NT2/D1 (cell line): ENCODE results near the gene TPCN2.

Source experiments
- DNase-seq: peaks from one replicate; pipeline ENCODE4 v3.0.0-alpha.2; 2011; ENCODE audit warnings: low read depth, low spot score
- H3K27me3 ChIP-seq: 2 replicates; pipeline ENCODE4 v1.6.0; 2011; ENCODE audit warnings: mild to moderate bottlenecking; ENCODE audit not compliant: insufficient read length, insufficient read depth
- H3K36me3 ChIP-seq: 2 replicates; pipeline ENCODE4 v1.6.1; 2011; ENCODE audit warnings: mild to moderate bottlenecking, low read length, mixed read lengths; ENCODE audit not compliant: insufficient read depth, insufficient read length
- H3K4me1 ChIP-seq: 2 replicates; pipeline ENCODE4 v1.5.1; 2011; ENCODE audit not compliant: insufficient read depth, insufficient read length
- H3K4me3 ChIP-seq: 2 replicates; pipeline ENCODE4 v1.5.1; 2011; ENCODE audit warnings: low read depth; ENCODE audit not compliant: insufficient read length
- H3K9ac ChIP-seq: 2 replicates; pipeline ENCODE4 v1.6.0; 2011; ENCODE audit warnings: low read depth; ENCODE audit not compliant: insufficient read length
- H3K9me3 ChIP-seq: 2 replicates; pipeline ENCODE4 v1.5.1; 2011; ENCODE audit warnings: mild to moderate bottlenecking, low read length; ENCODE audit not compliant: insufficient read depth
- SUZ12 ChIP-seq: IDR thresholded peaks from 2 replicates; pipeline ENCODE4 v1.6.1; 2011; ENCODE audit not compliant: insufficient read length, insufficient read depth; ENCODE audit errors: extremely low read depth
- YY1 ChIP-seq: IDR thresholded peaks from 2 replicates; pipeline ENCODE4 v1.6.1; 2011; ENCODE audit not compliant: insufficient read length, insufficient read depth
- ZNF274 ChIP-seq: IDR thresholded peaks from 2 replicates; pipeline ENCODE4 v1.6.1; 2011; ENCODE audit warnings: mild to moderate bottlenecking, low read depth, low read length

Gene TPCN2

DNA sequence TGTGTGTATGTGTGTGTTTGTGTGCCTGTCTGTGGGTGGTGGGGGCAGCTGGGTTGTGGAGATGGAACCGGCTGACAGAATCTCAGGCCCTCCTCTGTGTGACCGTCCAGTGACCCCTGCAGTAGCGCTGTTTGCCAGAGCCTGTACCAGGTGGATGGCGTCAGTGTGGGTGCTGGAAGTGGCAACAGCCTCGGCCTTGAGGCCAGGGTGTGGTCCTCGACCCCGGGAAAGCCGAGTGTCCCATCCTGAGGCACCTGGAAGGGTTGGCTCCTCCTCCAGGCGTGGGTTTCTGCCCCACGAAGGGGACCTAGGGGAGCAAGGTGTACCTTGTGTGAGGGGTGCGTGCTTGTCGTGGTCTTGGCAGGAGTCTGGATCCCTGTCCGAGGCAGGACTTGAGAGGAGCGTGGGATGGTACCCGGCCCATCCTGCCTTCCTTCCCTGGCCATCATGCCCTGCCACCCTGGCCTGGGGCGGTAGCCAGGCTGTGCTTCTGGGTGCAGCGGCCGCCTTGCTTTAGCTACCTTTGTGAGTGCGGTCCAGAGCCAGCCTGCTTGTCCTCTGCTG lies 16.5 kb downstream of the TPCN2 start:
- H3K4me1 ChIP-seq: peaks cover 5% of the 10 kb centered on the region
- H3K4me3 ChIP-seq: no peak overlapping the region
- TF ChIP-seq ZNF274 (no peak), YY1 (no peak), SUZ12 (no peak)
- H3K27me3 ChIP-seq: no peaks in the 10 kb centered on the region
- no peak overlapping the region for H3K9ac ChIP-seq
- H3K9me3 ChIP-seq: no peaks in the 10 kb centered on the region
- peaks cover 69% of the 10 kb centered on the region for H3K36me3 ChIP-seq
- no peak for DNase-seq

DNA sequence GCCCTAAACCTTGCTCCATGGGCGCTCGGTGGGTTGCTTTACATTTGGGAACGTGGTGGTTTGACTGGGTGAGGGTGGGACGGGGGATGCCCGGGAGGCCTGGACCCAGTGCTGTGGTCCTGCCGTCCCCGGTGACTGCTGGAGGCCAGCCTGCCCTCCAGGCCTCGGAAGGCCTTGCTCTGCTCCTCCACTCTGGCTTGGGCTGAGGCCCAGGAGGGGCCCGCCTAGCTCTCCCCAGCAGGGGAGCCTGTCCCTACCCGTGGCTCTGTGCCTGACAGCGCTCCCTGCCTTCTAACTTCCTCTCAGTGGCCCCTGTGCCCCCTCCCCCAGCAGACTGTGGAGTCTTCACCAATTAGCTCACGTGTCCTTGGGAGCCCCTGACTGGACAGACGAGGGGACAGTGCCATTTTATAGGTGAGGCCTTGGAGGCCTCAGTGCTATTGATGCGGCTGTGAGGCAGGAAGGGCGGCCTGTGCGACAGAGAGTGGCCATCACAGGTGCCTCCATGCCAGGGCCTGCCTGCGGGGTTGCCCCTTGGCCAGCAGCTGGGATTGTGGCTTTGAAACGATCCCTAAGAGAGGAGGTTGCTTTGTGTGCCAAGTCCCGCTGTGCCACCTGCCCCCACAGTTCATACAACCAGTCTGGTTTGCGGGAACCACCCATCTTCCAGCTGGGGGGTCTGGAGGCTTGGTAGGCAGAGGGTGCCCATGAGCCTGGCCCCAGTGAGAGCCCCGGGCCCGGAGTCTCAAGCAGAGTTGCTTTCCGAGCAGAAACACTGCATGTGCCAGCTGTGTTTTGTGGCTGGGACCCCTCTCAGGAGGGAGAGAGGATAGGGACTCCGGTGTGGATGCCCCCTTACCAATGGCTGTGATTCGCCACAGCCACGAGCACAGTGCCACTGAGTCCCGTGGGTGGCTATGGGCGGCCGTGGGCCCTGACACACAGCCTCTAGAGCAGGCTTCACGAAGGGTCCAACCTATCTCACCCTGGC lies 17.7 kb downstream of the TPCN2 start:
- no peak for DNase-seq
- no peaks in the 10 kb centered on the region for H3K9me3 ChIP-seq
- TF ChIP-seq ZNF274 (no peak), YY1 (no peak), SUZ12 (no peak)
- H3K36me3 ChIP-seq: peaks cover 68% of the 10 kb centered on the region
- no peaks in the 10 kb centered on the region for H3K27me3 ChIP-seq
- H3K9ac ChIP-seq: no peak overlapping the region
- peaks cover 3% of the 10 kb centered on the region for H3K4me1 ChIP-seq
- no peak overlapping the region for H3K4me3 ChIP-seq

DNA sequence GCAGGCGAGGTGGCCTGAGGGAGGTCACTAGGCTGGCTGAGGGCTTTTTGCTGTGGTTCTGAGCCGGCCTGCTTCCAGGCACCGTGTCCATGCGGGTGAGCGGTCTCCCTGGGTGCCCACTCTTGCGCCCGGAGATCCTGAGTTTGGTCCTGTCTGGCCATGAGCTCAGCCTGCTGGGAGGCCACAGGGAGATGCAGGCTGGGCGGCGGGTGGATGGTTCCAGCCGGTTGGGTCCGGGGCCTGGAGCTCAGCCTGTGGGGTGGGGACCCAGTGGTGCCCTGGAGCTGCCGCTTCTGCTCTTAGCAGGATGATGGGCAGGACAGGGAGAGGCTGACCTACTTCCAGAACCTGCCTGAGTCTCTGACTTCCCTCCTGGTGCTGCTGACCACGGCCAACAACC lies 18.5 kb downstream of the TPCN2 start:
- no peak overlapping the region for H3K4me3 ChIP-seq
- TF ChIP-seq ZNF274 (no peak), SUZ12 (no peak), YY1 (no peak)
- peaks cover 70% of the 10 kb centered on the region for H3K36me3 ChIP-seq
- no peak overlapping the region for H3K9ac ChIP-seq
- no peak for DNase-seq
- H3K4me1 ChIP-seq: peaks cover 3% of the 10 kb centered on the region
- H3K9me3 ChIP-seq: no peaks in the 10 kb centered on the region
- H3K27me3 ChIP-seq: no peaks in the 10 kb centered on the region

- peaks cover 72% of the 10 kb centered on the region for H3K36me3 ChIP-seq
- H3K9me3 ChIP-seq: no peaks in the 10 kb centered on the region
- H3K4me3 ChIP-seq: no peak overlapping the region
- TF ChIP-seq ZNF274 (no peak), YY1 (no peak), SUZ12 (no peak)
- H3K27me3 ChIP-seq: no peaks in the 10 kb centered on the region
- H3K9ac ChIP-seq: no peak overlapping the region
- DNase-seq: no peak
- peaks cover 4% of the 10 kb centered on the region for H3K4me1 ChIP-seq
Measured at GRCh38 chr11:69071086-69071800, 22.5 kb downstream of the TPCN2 start.

GRCh38 chr11:69071956-69072355 lies 23.2 kb downstream of the TPCN2 start:
- TF ChIP-seq YY1 (no peak), ZNF274 (no peak), SUZ12 (no peak)
- H3K4me3 ChIP-seq: no peak overlapping the region

DNA sequence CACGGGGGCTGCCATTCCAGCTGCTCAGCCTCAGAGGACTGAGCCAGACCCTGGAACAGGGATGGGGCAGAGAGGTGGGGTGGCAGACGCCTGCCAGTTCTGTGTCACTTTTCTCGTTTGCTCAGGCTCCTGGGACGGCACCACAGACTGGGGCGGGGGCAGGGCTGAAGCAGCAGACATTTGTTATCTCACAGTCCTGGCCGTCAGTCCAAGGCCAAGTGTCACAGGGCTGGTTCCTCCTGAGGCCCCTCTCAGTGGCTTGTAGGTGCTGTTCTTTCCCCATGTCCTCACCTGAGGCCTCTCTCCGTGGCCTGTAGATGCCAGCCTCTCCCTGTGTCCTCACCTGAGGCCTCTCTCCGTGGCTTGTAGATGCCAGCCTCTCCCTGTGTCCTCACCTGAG lies 24.7 kb downstream of the TPCN2 start:
- Histone ChIP-seq H3K9ac (no peak overlapping the region), H3K4me1 (peaks cover 4% of the 10 kb centered on the region), H3K27me3 (no peaks in the 10 kb centered on the region), H3K36me3 (peaks cover 68% of the 10 kb centered on the region), H3K4me3 (no peak overlapping the region), H3K9me3 (no peaks in the 10 kb centered on the region)
- TF ChIP-seq SUZ12 (no peak), YY1 (no peak), ZNF274 (no peak)
- no peak for DNase-seq

More at GRCh38 chr11:69071956-69072355, 23.2 kb downstream of the TPCN2 start:
- Histone ChIP-seq H3K4me1 (peaks cover 4% of the 10 kb centered on the region), H3K27me3 (no peaks in the 10 kb centered on the region), H3K36me3 (peaks cover 67% of the 10 kb centered on the region), H3K9me3 (no peaks in the 10 kb centered on the region), H3K9ac (no peak overlapping the region)
- DNase-seq: no peak
